K562 (cell line): ENCODE results near the gene WWP2. TPM values are rescaled to one million over a fixed set of nuclear protein-coding genes. Genes with fewer than 3 reads are reported as not detected.

ENCODE experiments used
- ADNP ChIP-seq: fragments of 200-800 bp; sonication (Bioruptor generic); IDR thresholded peaks from 2 replicates; pipeline ENCODE4 v1.6.1; 2016; ENCODE audit warnings: missing genetic modification characterization, missing compliant biosample characterization
- BRD4 ChIP-seq: fragments of 200-600 bp; sonication (generic); IDR thresholded peaks from 2 replicates; pipeline ENCODE4 v1.6.1; 2017; ENCODE audit warnings: inconsistent platforms
- BRF2 ChIP-seq: IDR thresholded peaks from 3 replicates; pipeline ENCODE4 v1.6.1; 2011; ENCODE audit warnings: borderline replicate concordance, mild to moderate bottlenecking; ENCODE audit not compliant: insufficient read length, insufficient read depth
- CREB3L1 ChIP-seq: fragments of 450-650 bp; IDR thresholded peaks from 2 replicates; pipeline ENCODE4 v1.6.1; 2014; ENCODE audit warnings: low read depth, mild to moderate bottlenecking, moderate library complexity, borderline replicate concordance
- CTBP1 ChIP-seq: fragments of 450-650 bp; IDR thresholded peaks from 2 replicates; pipeline ENCODE4 v1.6.1; 2016; ENCODE audit warnings: borderline replicate concordance
- CTCF ChIP-seq, 3 experiments: IDR thresholded peaks in 2 of 3; conservative IDR thresholded peaks in 1 of 3; 2 replicates each; pipeline ENCODE4 v1.5.1; 2011 to 2012; ENCODE audit warnings: low read length in 3 of 3, mild to moderate bottlenecking in 3 of 3, control low read depth in 2 of 3, improper control_type of control experiment in 1 of 3, inconsistent platforms in 1 of 3, low read depth in 1 of 3, mixed read lengths in 1 of 3, moderate library complexity in 1 of 3; ENCODE audit not compliant: insufficient read depth in 2 of 3
- HEY1 ChIP-seq: fragments of 250-450 bp; sonication (Bioruptor Pico); IDR thresholded peaks from 2 replicates; pipeline ENCODE4 v1.5.0; 2020; ENCODE audit warnings: mild to moderate bottlenecking, moderate library complexity, borderline replicate concordance
- KDM5B ChIP-seq: fragments of 200-600 bp; sonication (generic); IDR thresholded peaks from 2 replicates; pipeline ENCODE4 v1.6.1; 2012; ENCODE audit warnings: low read depth, mild to moderate bottlenecking, moderate library complexity, low read length, control low read depth, inconsistent platforms; ENCODE audit not compliant: insufficient replicate concordance
- MIER1 ChIP-seq: fragments of 450-650 bp; IDR thresholded peaks from 2 replicates; pipeline ENCODE4 v1.6.1; 2016; ENCODE audit warnings: antibody characterized with exemption, mild to moderate bottlenecking, low read depth
- NFRKB ChIP-seq: fragments of 450-650 bp; IDR thresholded peaks from 2 replicates; pipeline ENCODE4 v1.6.1; 2016; ENCODE audit warnings: low read depth
- TRIM28 ChIP-seq: fragments of 450-650 bp; IDR thresholded peaks from 2 replicates; pipeline ENCODE4 v1.6.1; 2017
- ZBTB49 ChIP-seq: sonication (generic); formaldehyde crosslinking; IDR thresholded peaks from 2 replicates; pipeline ENCODE4 v1.8.0; 2022; ENCODE audit warnings: missing genetic modification reagents, mild to moderate bottlenecking, borderline replicate concordance
- ZFP36 ChIP-seq: fragments of 150-350 bp; IDR thresholded peaks from 2 replicates; pipeline ENCODE4 v1.6.1; 2018; ENCODE audit warnings: low read length, low read depth; ENCODE audit not compliant: partially characterized antibody
- ZNF24 ChIP-seq: fragments of 450-650 bp; IDR thresholded peaks from 2 replicates; pipeline ENCODE4 v1.6.1; 2016
- ZNF282 ChIP-seq: sonication (generic); formaldehyde crosslinking; IDR thresholded peaks from 2 replicates; pipeline ENCODE4 v1.8.1; 2023; ENCODE audit warnings: missing genetic modification reagents
- ZNF583 ChIP-seq: fragments of 250-450 bp; sonication (Bioruptor Pico); IDR thresholded peaks from 2 replicates; pipeline ENCODE4 v1.4.0; 2020
- polyA plus RNA-seq, 8 experiments: library from polyadenylated mRNA; depleted of rRNA in 4 of 8; stranded (reverse) in 5 of 8; unstranded in 3 of 8; fragments of >200 nt; fragmentation: Nextera tagmentation in 2 of 8; fragmentation: Illumina TruSeq in 1 of 8; extraction: Ambion mirVana in 2 of 8; extraction: Trizol in 1 of 8; gene quantifications; 2 replicates each; pipeline versions ENCODE4 v1.2.1 to v1.2.3, GENCODE V29; 2011 to 2014; ENCODE audit warnings: inconsistent platforms in 1 of 8, missing spikeins in 1 of 8
- total RNA-seq, 7 experiments: library from RNA; depleted of rRNA in 6 of 7; stranded (reverse); fragments of >200 nt in 6 of 7; fragmentation: Illumina TruSeq in 2 of 7; extraction: Trizol in 2 of 7; gene quantifications; 2 replicates each; pipeline versions ENCODE4 v1.2.1 to v1.2.3, GENCODE V29; 2011 to 2021; ENCODE audit warnings: low replicate concordance in 1 of 7

The WWP2 gene
- total and polyA plus RNA-seq, 9 of the 15 experiments (the other 6 are each of a cell fraction or from before 2014, with no cell fraction given) = 1.9 to 34.4 (median 14.6) TPM

- TF ChIP-seq KDM5B (no peak), ZFP36 (no peak), CTCF (IDR thresholded peaks at IDR 0.05 in 2 of 3, conservative IDR thresholded peaks at IDR 0.05 in 1 of 3; ENCODE audit: insufficient read depth in 2 of 3, low read depth in 1 of 3, low read length in 3 of 3) (no peak), ZNF583 (CRISPR knock-in tag) (no peak), HEY1 (no peak), BRD4 (no peak), MIER1 (no peak), ZNF24 (no peak), NFRKB (peak; percentile 84), ADNP (tag) (peak; percentile 47; the same call in 1 of the 2 replicates), ZNF282 (CRISPR knock-in tag) (no peak), TRIM28 (no peak), CTBP1 (0 out of 2 replicates have a peak, but pooled peaks have one; percentile 10), ZBTB49 (CRISPR knock-in tag) (no peak), CREB3L1 (no peak), BRF2 (no peak)
Observed at GRCh38 chr16:69725480-69726312, 36.4 kb upstream of the WWP2 start (continued).
